Ascending aorta (tissue), 2 donors: ENCODE data around the gene PCDH9. TPM values are rescaled to one million over a fixed set of nuclear protein-coding genes. Genes with fewer than 3 reads are reported as not detected.

ENCODE experiments used
- DNase-seq, 2 donors: peaks; one replicate each; pipeline ENCODE4 v3.0.0-alpha.2; 2019; ENCODE audit warnings: low spot score in 2 of 2
- H3K27ac ChIP-seq, 2 donors: fragments of 200-600 bp; sonication (generic); one replicate each; pipeline ENCODE4 v1.5.1; 2016 to 2017; ENCODE audit warnings: mild to moderate bottlenecking in 1 of 2
- H3K27me3 ChIP-seq: fragments of 200-600 bp; sonication (generic); one replicate; pipeline ENCODE4 v1.5.1; 2017
- H3K36me3 ChIP-seq, 2 donors: fragments of 200-600 bp; sonication (generic); one replicate each; pipeline ENCODE4 v1.5.1; 2016
- H3K4me1 ChIP-seq, 2 donors: fragments of 200-600 bp; sonication (generic); one replicate each; pipeline ENCODE4 v1.5.1; 2016 to 2017; ENCODE audit warnings: mild to moderate bottlenecking in 1 of 2
- H3K4me3 ChIP-seq, 2 donors: fragments of 200-600 bp; sonication (generic); one replicate each; pipeline ENCODE4 v1.5.1; 2016 to 2017; ENCODE audit warnings: mild to moderate bottlenecking in 1 of 2
- H3K9me3 ChIP-seq, 2 donors: fragments of 200-600 bp; sonication (generic); one replicate each; pipeline ENCODE4 v1.5.1; 2016
- CTCF ChIP-seq, 3 experiments: fragments of 200-600 bp in 2 of 3; fragments of 450-650 bp in 1 of 3; sonication (generic) in 2 of 3; IDR thresholded peaks; one replicate each; pipeline ENCODE4 v1.5.1; 2016 to 2019; ENCODE audit warnings: antibody characterized with exemption in 3 of 3, mild to moderate bottlenecking in 1 of 3, moderate library complexity in 1 of 3
- intact Hi-C: fragments of 100-400 bp; cut with DNase I; formaldehyde crosslinking; loops from one replicate; pipeline ENCODE4 v1.15.1; 2023
- total RNA-seq: library from RNA; depleted of rRNA; stranded (reverse); fragments of >200 nt; gene quantifications from one replicate; pipeline ENCODE4 v1.1.0, GENCODE V29; 2016

The PCDH9 gene
- total RNA-seq, 1 donor from 2014 or later = 3.6 TPM

DNA sequence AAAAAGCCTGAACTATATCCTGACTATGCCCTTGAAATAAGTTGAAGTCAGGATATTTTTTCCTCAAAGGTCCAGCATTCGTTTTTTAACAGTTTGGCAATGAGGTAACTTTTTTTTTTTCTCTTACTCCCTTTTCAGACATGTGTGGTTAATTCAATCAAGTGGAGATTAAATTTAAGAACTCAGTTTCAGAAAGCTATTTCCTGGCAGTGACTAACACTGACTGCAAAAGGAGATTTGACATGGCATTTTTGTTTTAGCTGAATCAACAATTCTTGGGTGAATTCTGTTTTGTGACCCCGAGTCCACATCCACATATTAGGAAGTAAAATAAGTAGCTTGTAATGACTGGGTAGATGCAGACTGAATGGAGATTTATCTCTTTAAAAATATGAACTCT lies 716.4 kb downstream of the PCDH9 start:
- Histone ChIP-seq H3K9me3 (no peaks in the 10 kb centered on the region), H3K27ac (no peak overlapping the region), H3K27me3 (no peaks in the 10 kb centered on the region), H3K36me3 (no peaks in the 10 kb centered on the region), H3K4me3 (no peak overlapping the region), H3K4me1 (no peaks in the 10 kb centered on the region)
- intact Hi-C loops = no loop called here
- DNase-seq = no peak
- TF ChIP-seq CTCF (IDR thresholded peaks at IDR 0.05) = no peak

DNA sequence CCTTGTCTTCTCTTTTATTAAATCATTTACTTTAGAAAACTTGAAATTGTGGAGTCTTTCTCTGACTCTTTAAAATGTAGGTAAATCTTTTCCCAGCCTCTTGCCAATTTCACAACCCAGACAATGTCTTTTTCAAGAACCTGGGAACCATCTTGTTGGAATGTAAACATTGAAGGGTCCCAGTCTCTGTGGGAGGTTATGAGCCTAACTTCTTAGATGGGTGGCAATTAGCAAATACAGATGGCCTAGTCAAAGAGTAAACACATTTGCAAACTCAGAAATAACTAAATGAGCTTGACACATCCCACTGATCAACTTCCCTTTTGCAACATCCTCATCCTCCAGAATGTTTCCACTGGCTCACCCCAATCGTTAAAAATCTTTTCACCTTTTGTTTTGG lies 721.0 kb downstream of the PCDH9 start:
- Histone ChIP-seq H3K4me3 (no peak overlapping the region), H3K4me1 (no peaks in the 10 kb centered on the region), H3K36me3 (no peaks in the 10 kb centered on the region), H3K27me3 (no peaks in the 10 kb centered on the region), H3K9me3 (no peaks in the 10 kb centered on the region), H3K27ac (no peak overlapping the region)
- no peak for TF ChIP-seq CTCF (IDR thresholded peaks at IDR 0.05)
- no peak for DNase-seq
- intact Hi-C loops = no loop called here

GRCh38 chr13:66508153-66508909 lies 721.8 kb downstream of the PCDH9 start:
- H3K36me3 ChIP-seq = no peaks in the 10 kb centered on the region
- H3K27me3 ChIP-seq = no peaks in the 10 kb centered on the region
- no peak overlapping the region for H3K4me3 ChIP-seq
- intact Hi-C loops = no loop called here
- no peak for DNase-seq
- no peak for TF ChIP-seq CTCF (IDR thresholded peaks at IDR 0.05)
- H3K27ac ChIP-seq = no peak overlapping the region
- no peaks in the 10 kb centered on the region for H3K9me3 ChIP-seq
- no peaks in the 10 kb centered on the region for H3K4me1 ChIP-seq

DNA sequence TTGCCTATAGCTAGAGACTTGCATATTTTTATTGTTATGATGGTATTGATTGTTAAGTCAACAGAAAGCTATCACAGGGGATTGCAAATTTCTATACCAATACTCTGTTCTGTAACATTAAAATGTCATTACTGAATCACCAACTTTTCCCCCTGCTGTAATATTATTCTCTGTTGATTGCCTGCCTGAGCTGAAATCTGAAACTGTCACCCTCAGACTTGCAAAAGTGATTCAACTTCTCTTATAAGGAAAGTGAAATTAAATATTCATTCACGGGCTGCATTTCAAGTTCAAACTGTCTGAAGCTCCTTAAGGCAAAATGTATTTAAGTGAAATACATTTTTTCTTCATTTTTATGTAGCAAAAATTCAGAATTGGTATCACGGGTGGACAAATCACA lies 723.2 kb downstream of the PCDH9 start:
- H3K4me3 ChIP-seq = no peak overlapping the region
- intact Hi-C loops = no loop called here
- no peak for TF ChIP-seq CTCF (IDR thresholded peaks at IDR 0.05)

GRCh38 chr13:66506051-66506777 lies 723.9 kb downstream of the PCDH9 start:
- intact Hi-C loops = no loop called here
- Histone ChIP-seq H3K27me3 (no peaks in the 10 kb centered on the region), H3K36me3 (no peaks in the 10 kb centered on the region), H3K9me3 (no peaks in the 10 kb centered on the region), H3K4me3 (no peak overlapping the region), H3K27ac (no peak overlapping the region), H3K4me1 (no peaks in the 10 kb centered on the region)
- DNase-seq = no peak
- TF ChIP-seq CTCF (IDR thresholded peaks at IDR 0.05) = no peak

More for the DNA sequence above, 723.2 kb downstream of the PCDH9 start:
- no peak for DNase-seq
- Histone ChIP-seq H3K4me1 (no peaks in the 10 kb centered on the region), H3K27ac (no peak overlapping the region), H3K36me3 (no peaks in the 10 kb centered on the region), H3K27me3 (no peaks in the 10 kb centered on the region), H3K9me3 (no peaks in the 10 kb centered on the region)
